T-cell (primary cell): Measurements from ENCODE around the gene FITM1. TPM values are rescaled to one million over a fixed set of nuclear protein-coding genes. Genes with fewer than 3 reads are reported as not detected.

Experiments used
- ATAC-seq, 4 experiments: fragments of 200-7000 bp in 3 of 4; fragments of 150-1000 bp in 1 of 4; cut with Tn5 transposase; replicated peaks in 1 of 4; 1 replicate in 3 of 4; 2 replicates in 1 of 4; pipeline ENCODE4 v1.10.0; 2021; ENCODE audit warnings: moderate library complexity in 3 of 4, mild to moderate bottlenecking in 2 of 4, moderate number of reproducible peaks in 1 of 4
- CTCF ChIA-PET, 2 donors: fragments of 300-600 bp; sonication (Branson Sonifier 250); formaldehyde crosslinking; loops; one replicate each; lab custom pipeline; 2022; ENCODE audit warnings: antibody characterized with exemption in 2 of 2; lab: Charles Lee
- POLR2A ChIA-PET, 2 donors: fragments of 300-600 bp; sonication (Branson Sonifier 250); formaldehyde crosslinking; loops; one replicate each; lab custom pipeline; 2022; ENCODE audit warnings: antibody characterized with exemption in 2 of 2; lab: Charles Lee
- DNase-seq, 35 experiments: peaks; one replicate each; pipeline versions ENCODE4 v3.0.0 to v3.0.0-alpha.2; 2013 to 2023
- H3K27ac ChIP-seq: one replicate; pipeline ENCODE4 v1.5.1; 2013; ENCODE audit warnings: low read length
- H3K27me3 ChIP-seq, 2 experiments: replicated peaks in 1 of 2; 1 replicate in 1 of 2; 2 replicates in 1 of 2; pipeline versions ENCODE4 v1.6.1 to v1.7.0; 2013; ENCODE audit warnings: low read length in 1 of 2, mixed read lengths in 1 of 2; ENCODE audit not compliant: control insufficient read depth in 2 of 2, insufficient read depth in 2 of 2; ENCODE audit errors: extremely low read depth in 1 of 2
- H3K36me3 ChIP-seq, 2 donors: 1 replicate in 1 of 2; 2 replicates in 1 of 2; pipeline versions ENCODE4 v1.6.1 to v1.7.0; 2013; ENCODE audit warnings: low read length in 1 of 2; ENCODE audit not compliant: control insufficient read depth in 2 of 2, insufficient read depth in 1 of 2; ENCODE audit errors: extremely low read depth in 1 of 2
- H3K4me1 ChIP-seq, 2 experiments: 1 replicate in 1 of 2; 2 replicates in 1 of 2; pipeline versions ENCODE4 v1.6.1 to v1.7.0; 2013; ENCODE audit warnings: low read length in 2 of 2, mixed read lengths in 1 of 2; ENCODE audit not compliant: insufficient read depth in 2 of 2, control insufficient read depth in 1 of 2; ENCODE audit errors: extremely low read depth in 1 of 2
- H3K4me3 ChIP-seq, 2 donors: 1 replicate in 1 of 2; 2 replicates in 1 of 2; pipeline versions ENCODE4 v1.5.1 to v1.7.0; 2013; ENCODE audit warnings: mild to moderate bottlenecking in 2 of 2, low read length in 1 of 2, moderate library complexity in 1 of 2; ENCODE audit not compliant: control insufficient read depth in 1 of 2; ENCODE audit errors: extremely low read depth in 1 of 2
- H3K9me3 ChIP-seq: 2 replicates; pipeline ENCODE4 v1.7.0; 2013
- H3K27ac Mint-ChIP-seq, 2 donors: one replicate each; pipeline ENCODE4 v1.8.0; 2020 to 2021; ENCODE audit warnings: mild to moderate bottlenecking in 2 of 2, mixed read lengths in 2 of 2
- H3K27me3 Mint-ChIP-seq, 2 donors: one replicate each; pipeline ENCODE4 v1.8.0; 2021 to 2022; ENCODE audit warnings: mixed read lengths in 2 of 2
- H3K36me3 Mint-ChIP-seq: one replicate; pipeline ENCODE4 v1.8.0; 2021; ENCODE audit warnings: mixed read lengths
- H3K4me1 Mint-ChIP-seq, 3 donors: one replicate each; pipeline ENCODE4 v1.8.0; 2020 to 2022; ENCODE audit warnings: mixed read lengths in 3 of 3, mild to moderate bottlenecking in 1 of 3
- H3K4me3 Mint-ChIP-seq, 3 donors: one replicate each; pipeline ENCODE4 v1.8.0; 2020 to 2022; ENCODE audit warnings: mild to moderate bottlenecking in 3 of 3, mixed read lengths in 3 of 3, moderate library complexity in 3 of 3
- H3K9me3 Mint-ChIP-seq, 3 donors: one replicate each; pipeline ENCODE4 v1.8.0; 2020 to 2022; ENCODE audit warnings: mixed read lengths in 3 of 3
- WGBS: methylation state at CpG from one replicate; pipeline ENCODE4 v1.1.5; 2013; ENCODE audit warnings: missing lambda C conversion rate; ENCODE audit not compliant: insufficient coverage; 5-methylcytosine and 5-hydroxymethylcytosine counted together
- total RNA-seq, 35 experiments: library from RNA in 6 of 35; stranded (reverse) in 6 of 35; fragments of 120-200 nt in 1 of 35; gene quantifications; one replicate each; pipeline versions ENCODE4 v1.2.1 to v1.2.4 and lab custom pipeline; 2013 to 2026

The FITM1 gene
- total RNA-seq, 5 donors from 2014 or later (not counting 1 experiment from before 2014, with no cell fraction given), result 2.5 to 3.5 (median 3.2) TPM

DNA sequence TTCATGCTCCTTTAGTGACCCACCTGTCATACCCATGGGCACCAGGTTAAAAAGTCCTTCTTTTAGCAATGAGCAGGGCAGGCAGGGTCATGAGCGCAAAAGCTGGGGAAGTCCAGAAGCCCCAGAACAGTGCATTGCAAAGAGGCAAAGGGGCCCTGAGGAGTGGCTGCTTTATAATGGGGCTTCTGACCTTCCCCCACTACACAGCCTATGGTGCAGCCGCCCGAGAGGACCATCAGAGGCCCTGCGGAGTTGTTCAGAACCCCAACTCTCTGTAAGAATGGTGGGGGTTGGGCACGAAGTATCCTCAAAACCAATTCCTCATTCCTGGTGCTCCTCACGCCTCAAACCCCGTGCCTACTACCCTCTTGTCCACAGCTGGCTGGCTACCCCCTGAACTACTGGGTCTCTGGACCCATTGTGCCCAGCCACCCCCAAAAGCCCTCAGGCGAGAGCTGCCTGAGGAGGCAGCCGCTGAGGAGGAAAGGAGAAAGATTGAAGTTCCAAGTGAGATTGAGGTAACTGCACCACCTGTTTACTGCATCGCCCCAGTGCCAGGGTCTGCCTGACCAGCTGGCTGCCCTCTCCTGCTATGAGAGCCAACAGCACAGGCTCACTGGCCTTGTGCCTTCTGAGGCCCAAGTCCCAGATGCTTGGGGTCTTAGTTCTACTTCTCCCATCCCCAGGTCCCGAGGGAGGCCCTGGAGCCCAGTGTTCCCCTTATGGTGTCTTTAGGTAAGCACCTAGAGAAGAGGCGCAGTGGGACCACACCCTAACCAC lies 48.1 kb downstream of the FITM1 start:
- no peaks in the 10 kb centered on the region for H3K9me3 ChIP-seq
- Mint-ChIP-seq H3K27ac (peak overlapping the region in 1 of 2 donors; percentile 28), H3K27me3 (no peaks in the 10 kb centered on the region), H3K9me3 (no peaks in the 10 kb centered on the region), H3K4me3 (no peak overlapping the region), H3K36me3 (peaks cover 40% of the 10 kb centered on the region), H3K4me1 (peaks cover 0 to 11% (median under 1%) of the 10 kb centered on the region in 3 donors)
- H3K4me1 ChIP-seq, result no peaks in the 10 kb centered on the region
- 100% methylated on average over 1 of the region's 12 CpGs for WGBS
- ATAC-seq (no peak), DNase-seq (no peak)
- ChIA-PET CTCF (interaction anchor here in 1 of 2 donors (0.5 kb wide), 1 partner anchor 1167 kb away, joined by 4 read pairs; no protein-coding TSS in a partner anchor), POLR2A (no interaction called here)
- no peak overlapping the region for H3K27ac ChIP-seq
- H3K27me3 ChIP-seq, result no peaks in the 10 kb centered on the region
- peaks cover 28 to 72% of the 10 kb centered on the region in 2 donors for H3K36me3 ChIP-seq
- H3K4me3 ChIP-seq, result no peak overlapping the region

DNA sequence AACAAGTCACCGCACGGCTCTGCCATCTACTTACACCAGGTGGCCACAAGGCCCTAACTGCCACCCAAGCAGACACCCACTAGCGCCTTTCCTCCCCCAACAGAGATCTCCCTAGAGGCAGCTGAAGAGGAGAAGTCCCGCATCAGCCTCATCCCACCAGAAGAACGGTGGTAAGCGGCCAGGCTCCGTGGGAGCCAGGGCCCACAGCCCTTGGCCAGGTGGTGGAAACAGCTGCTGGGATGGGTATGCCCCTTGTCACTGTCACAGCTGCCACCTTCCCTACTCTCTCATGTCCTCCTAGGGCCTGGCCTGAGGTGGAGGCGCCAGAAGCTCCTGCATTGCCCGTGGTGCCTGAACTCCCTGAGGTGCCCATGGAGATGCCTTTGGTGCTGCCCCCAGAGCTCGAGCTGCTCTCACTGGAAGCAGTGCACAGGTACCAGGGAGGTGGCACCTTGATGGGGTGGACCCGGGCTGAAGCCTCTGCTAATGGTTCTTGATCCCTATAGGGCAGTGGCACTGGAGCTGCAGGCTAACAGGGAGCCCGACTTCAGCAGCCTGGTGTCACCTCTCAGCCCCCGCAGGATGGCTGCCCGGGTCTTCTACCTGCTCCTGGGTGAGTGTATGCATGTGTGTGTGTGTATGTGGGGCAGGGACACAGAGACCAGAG lies 49.0 kb downstream of the FITM1 start:
- H3K4me3 Mint-ChIP-seq, result no peak overlapping the region
- ChIA-PET CTCF (no interaction called here), POLR2A (interaction anchor here in 1 of 2 donors (0.6 kb wide), 1 partner anchor 8 kb away, joined by 9 read pairs; no protein-coding TSS in a partner anchor)
- 91% methylated on average over 11 of the region's 14 CpGs for WGBS
- no peaks in the 10 kb centered on the region for H3K27me3 ChIP-seq
- no peak for DNase-seq
- no peak overlapping the region for H3K27ac ChIP-seq
- H3K27ac Mint-ChIP-seq, result peak overlapping the region; percentile 17 to 66
- no peaks in the 10 kb centered on the region for H3K9me3 Mint-ChIP-seq
- H3K9me3 ChIP-seq, result no peaks in the 10 kb centered on the region
- H3K4me1 Mint-ChIP-seq, result peaks cover 0 to 9% (median 0%) of the 10 kb centered on the region in 3 donors
- H3K27me3 Mint-ChIP-seq, result no peaks in the 10 kb centered on the region
- no peaks in the 10 kb centered on the region for H3K4me1 ChIP-seq
- no peak for ATAC-seq
- H3K36me3 Mint-ChIP-seq, result peaks cover 41% of the 10 kb centered on the region
- H3K4me3 ChIP-seq, result no peak overlapping the region
- peaks cover 30 to 79% of the 10 kb centered on the region in 2 donors for H3K36me3 ChIP-seq

DNA sequence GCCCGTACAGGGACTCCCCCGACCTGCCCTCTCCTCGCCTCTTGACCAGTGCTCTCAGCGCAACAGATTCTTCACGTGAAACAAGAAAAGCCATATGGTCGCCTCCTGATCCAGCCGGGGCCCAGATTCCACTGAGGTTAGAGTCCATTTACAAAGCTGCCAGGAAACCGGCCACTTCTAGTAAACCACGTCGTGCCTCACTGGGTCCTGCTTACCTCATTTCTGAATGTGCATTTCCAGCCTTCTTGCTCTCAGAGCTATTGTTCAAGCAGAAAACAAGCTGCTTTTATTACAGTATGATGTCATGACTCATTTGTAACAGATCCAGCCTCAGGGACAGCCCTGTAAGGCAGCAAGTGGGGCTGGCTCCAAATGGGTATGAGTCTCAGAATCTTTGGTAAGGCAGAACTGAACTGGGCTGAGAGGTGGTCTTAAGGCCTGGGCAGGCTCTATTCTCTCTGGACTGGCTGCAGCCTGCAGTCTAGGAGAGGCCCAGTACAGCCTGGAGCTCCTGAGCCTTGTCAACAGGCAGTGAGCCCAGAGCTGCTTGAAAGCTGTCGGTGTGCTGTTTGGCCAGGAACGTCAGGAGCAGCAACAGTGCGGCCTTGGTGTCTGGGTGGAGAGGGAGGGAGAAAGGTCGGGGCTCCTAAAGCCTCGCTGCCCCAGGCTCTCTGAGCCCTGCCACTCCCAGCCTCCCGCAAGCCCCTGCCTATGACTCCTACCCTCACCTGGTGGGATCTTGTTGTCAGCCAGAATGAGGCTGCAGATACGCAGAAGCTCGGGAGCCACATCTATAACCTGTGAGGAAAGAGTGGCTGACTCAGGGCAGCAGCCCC lies 49.7 kb downstream of the FITM1 start:
- peaks cover 35% of the 10 kb centered on the region for H3K36me3 Mint-ChIP-seq
- H3K36me3 ChIP-seq, result peaks cover 36 to 86% of the 10 kb centered on the region in 2 donors
- H3K4me3 ChIP-seq, result no peak overlapping the region
- H3K4me1 ChIP-seq, result no peaks in the 10 kb centered on the region
- peak overlapping the region; percentile 63 to 77 for H3K27ac Mint-ChIP-seq
- no peaks in the 10 kb centered on the region for H3K9me3 Mint-ChIP-seq
- no peak overlapping the region for H3K4me3 Mint-ChIP-seq
- H3K27me3 Mint-ChIP-seq, result no peaks in the 10 kb centered on the region
- no peaks in the 10 kb centered on the region for H3K9me3 ChIP-seq
- ChIA-PET CTCF (no interaction called here), POLR2A (interaction anchor here in 1 of 2 donors (0.6 kb wide), 1 partner anchor 9 kb away, joined by 9 read pairs; no protein-coding TSS in a partner anchor)
- no peak overlapping the region for H3K27ac ChIP-seq
- DNase-seq (no peak), ATAC-seq (no peak)
- WGBS, result 93% methylated on average over 11 of the region's 18 CpGs
- no peaks in the 10 kb centered on the region for H3K27me3 ChIP-seq
- H3K4me1 Mint-ChIP-seq, result peaks cover 0 to 2% (median 0%) of the 10 kb centered on the region in 3 donors

DNA sequence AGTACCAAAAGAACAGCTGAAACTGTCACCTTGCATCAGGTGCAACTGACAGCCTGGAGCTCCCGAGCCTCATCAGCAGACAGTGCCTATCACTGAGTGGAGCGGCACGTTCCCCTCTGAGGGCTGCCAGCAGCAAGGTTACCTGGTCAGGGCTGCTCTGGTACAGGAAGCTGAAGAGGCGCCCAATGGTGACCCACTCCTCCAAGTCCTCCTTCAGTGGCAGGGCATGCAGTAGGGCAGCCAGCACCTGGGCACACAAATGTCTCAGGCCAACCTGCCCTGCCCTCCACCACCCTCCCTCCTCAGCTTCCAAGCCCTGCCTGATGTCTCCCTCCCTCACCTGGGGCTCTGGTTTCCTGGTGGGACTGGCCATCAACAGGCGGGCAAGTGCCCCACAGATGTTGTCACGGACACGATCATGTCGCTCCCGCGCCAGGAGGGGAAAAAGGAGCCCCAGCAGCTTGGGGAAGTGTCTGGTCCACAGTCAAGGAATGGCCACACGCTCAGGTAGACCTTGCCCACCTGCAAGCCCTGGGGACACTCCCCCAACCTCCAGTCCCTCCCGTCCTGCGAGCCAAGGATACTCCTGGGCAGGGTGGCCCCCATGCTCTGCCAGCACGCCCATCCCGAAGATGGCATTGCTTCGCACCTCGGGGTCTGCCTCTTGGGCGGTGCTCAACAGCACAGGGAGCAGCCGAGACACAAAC lies 51.1 kb downstream of the FITM1 start:
- Histone ChIP-seq H3K27ac (no peak overlapping the region), H3K27me3 (no peaks in the 10 kb centered on the region), H3K4me3 (no peak overlapping the region), H3K9me3 (no peaks in the 10 kb centered on the region), H3K36me3 (peaks cover 38 to 98% of the 10 kb centered on the region in 2 donors), H3K4me1 (peaks cover 0 to under 1% of the 10 kb centered on the region in 2 experiments)
- no peaks in the 10 kb centered on the region for H3K27me3 Mint-ChIP-seq
- ChIA-PET POLR2A (interaction anchor here in 1 of 2 donors (0.6 to 0.8 kb wide), 2 partner anchors 61 to 70 kb away, joined by 3 to 7 read pairs; no protein-coding TSS in a partner anchor), CTCF (no interaction called here)
- peak overlapping the region in 1 of 2 donors; percentile 77 for H3K27ac Mint-ChIP-seq
- no peak for ATAC-seq
- peaks cover 37% of the 10 kb centered on the region for H3K36me3 Mint-ChIP-seq
- H3K4me1 Mint-ChIP-seq, result peaks cover 0 to 3% (median 0%) of the 10 kb centered on the region in 3 donors
- DNase-seq, result no peak
- no peak overlapping the region for H3K4me3 Mint-ChIP-seq
- WGBS, result 93% methylated on average over 16 of the region's 19 CpGs
- H3K9me3 Mint-ChIP-seq, result no peaks in the 10 kb centered on the region

Other genes starting within 250 kb of the FITM1 start
- 10 to 100 TPM; 11.1 to 21.4 (median 17.5) TPM for gene DHRS4, start 176.9 kb upstream of the FITM1 start, total RNA-seq
- 10 to 100 TPM; 14.0 to 21.9 (median 16.4) TPM for gene DHRS4L2, start 141.7 kb upstream of the FITM1 start, total RNA-seq
- gene CARMIL3, start 78.7 kb upstream of the FITM1 start, total RNA-seq, result 1 to 10 TPM in 1 of 5 donors, under 1 TPM in 4; 0.38 to 1.9 (median 0.59) TPM
- gene CPNE6, start 59.1 kb upstream of the FITM1 start, total RNA-seq, result not detected
- gene PCK2, start 36.3 kb upstream of the FITM1 start, total RNA-seq, result 10 to 100 TPM; 11.8 to 35.5 (median 29.4) TPM
- 10 to 100 TPM; 78.5 to 94.1 (median 89.6) TPM for gene DCAF11, start 15.9 kb upstream of the FITM1 start, total RNA-seq
- gene NRL, start 15.7 kb upstream of the FITM1 start, total RNA-seq, result 1 to 10 TPM; 1.9 to 3.7 (median 3.4) TPM
- gene PSME1, start 5.5 kb downstream of the FITM1 start, total RNA-seq, result 100 to 1,000 TPM; 221 to 291 (median 259) TPM
- gene EMC9, start 10.9 kb downstream of the FITM1 start, total RNA-seq, result 10 to 100 TPM in 3 of 5 donors, 1 to 10 TPM in 2; 9.3 to 29.8 (median 20.8) TPM
- gene PSME2, start 16.0 kb downstream of the FITM1 start, total RNA-seq, result 100 to 1,000 TPM; 130 to 192 (median 159) TPM
- gene RNF31, start 16.8 kb downstream of the FITM1 start, total RNA-seq, result 100 to 1,000 TPM in 3 of 5 donors, 10 to 100 TPM in 2; 67.7 to 131 (median 100) TPM
- 100 to 1,000 TPM; 201 to 285 (median 215) TPM for gene IRF9, start 30.6 kb downstream of the FITM1 start, total RNA-seq
- 10 to 100 TPM; 32.4 to 82.5 (median 41.5) TPM for gene REC8, start 41.4 kb downstream of the FITM1 start, total RNA-seq
- 10 to 100 TPM; 34.4 to 53.4 (median 39.6) TPM for gene IPO4, start 58.2 kb downstream of the FITM1 start, total RNA-seq
- 10 to 100 TPM; 19.0 to 29.5 (median 21.8) TPM for gene TM9SF1, start 64.8 kb downstream of the FITM1 start, total RNA-seq
- 1 to 10 TPM in 2 of 5 donors, under 1 TPM in 3; 0.35 to 1.4 (median 0.44) TPM for gene TSSK4, start 75.0 kb downstream of the FITM1 start, total RNA-seq
- 10 to 100 TPM; 81.9 to 99.6 (median 92.8) TPM for gene CHMP4A, start 82.8 kb downstream of the FITM1 start, total RNA-seq
- 10 to 100 TPM in 3 of 5 donors, 1 to 10 TPM in 2; 7.2 to 17.5 (median 12.1) TPM for gene MDP1, start 85.4 kb downstream of the FITM1 start, total RNA-seq
- gene NEDD8, start 101.7 kb downstream of the FITM1 start, total RNA-seq, result 100 to 1,000 TPM in 4 of 5 donors, 10 to 100 TPM in 1; 92.1 to 107 (median 101) TPM
- 10 to 100 TPM; 53.8 to 81.2 (median 64.0) TPM for gene GMPR2, start 102.3 kb downstream of the FITM1 start, total RNA-seq
- gene TINF2, start 112.0 kb downstream of the FITM1 start, total RNA-seq, result 100 to 1,000 TPM; 119 to 160 (median 139) TPM
- gene TGM1, start 132.5 kb downstream of the FITM1 start, total RNA-seq, result 10 to 100 TPM in 2 of 5 donors, 1 to 10 TPM in 3; 4.9 to 13.5 (median 9.4) TPM
- gene RABGGTA, start 140.9 kb downstream of the FITM1 start, total RNA-seq, result 10 to 100 TPM; 49.3 to 66.5 (median 62.4) TPM
- 10 to 100 TPM; 34.2 to 47.6 (median 39.1) TPM for gene DHRS1, start 169.1 kb downstream of the FITM1 start, total RNA-seq
- gene NOP9, start 169.2 kb downstream of the FITM1 start, total RNA-seq, result 10 to 100 TPM; 29.7 to 33.2 (median 30.8) TPM
- gene CIDEB, start 177.3 kb downstream of the FITM1 start, total RNA-seq, result 10 to 100 TPM; 13.0 to 22.8 (median 20.8) TPM
- gene LTB4R2, start 179.5 kb downstream of the FITM1 start, total RNA-seq, result 10 to 100 TPM; 18.6 to 25.2 (median 20.3) TPM
- gene LTB4R, start 180.8 kb downstream of the FITM1 start, total RNA-seq, result 10 to 100 TPM; 17.0 to 29.0 (median 18.0) TPM
- gene ADCY4, start 204.4 kb downstream of the FITM1 start, total RNA-seq, result 10 to 100 TPM in 1 of 5 donors, 1 to 10 TPM in 4; 7.8 to 10.4 (median 8.5) TPM
- gene RIPK3, start 209.3 kb downstream of the FITM1 start, total RNA-seq, result 10 to 100 TPM; 26.2 to 68.3 (median 59.2) TPM
- under 1 TPM in 4 of 5 donors, not detected in 1; 0.16 to 0.82 (median 0.39) TPM for gene NFATC4, start 237.5 kb downstream of the FITM1 start, total RNA-seq